Activated naive CD4-positive, alpha-beta T cell treated with anti-CD3 and anti-CD28 coated beads, Interleukin-2, amount 50 U/mL, for 24 hours (primary cell): ENCODE measurements around the gene PCDH10.
A peak's percentile ranks its signal among the peaks of the same experiment; 100 is the strongest.

Source experiments
- H3K27ac Mint-ChIP-seq: one replicate; pipeline ENCODE4 v1.8.0; 2021; ENCODE audit warnings: mild to moderate bottlenecking, mixed read lengths
- H3K27me3 Mint-ChIP-seq: one replicate; pipeline ENCODE4 v1.8.0; 2021; ENCODE audit warnings: mixed read lengths
- H3K36me3 Mint-ChIP-seq: one replicate; pipeline ENCODE4 v1.8.0; 2021; ENCODE audit warnings: mixed read lengths
- H3K4me1 Mint-ChIP-seq: one replicate; pipeline ENCODE4 v1.8.0; 2021; ENCODE audit warnings: mixed read lengths
- H3K4me3 Mint-ChIP-seq: one replicate; pipeline ENCODE4 v1.8.0; 2021; ENCODE audit warnings: mild to moderate bottlenecking, mixed read lengths
- H3K9me3 Mint-ChIP-seq: one replicate; pipeline ENCODE4 v1.8.0; 2021; ENCODE audit warnings: mixed read lengths

Gene PCDH10

GRCh38 chr4:133148690-133149363, at the start of gene PCDH10:
TSS of gene PCDH10 (plus strand) at chr4:133149294. CDS start at chr4:133150141, 847 bp downstream.
- Mint-ChIP-seq H3K9me3 (no peaks in the 10 kb centered on the region), H3K4me1 (peaks cover 20% of the 10 kb centered on the region), H3K4me3 (peak within 1 kb of the TSS; percentile 74), H3K27me3 (peaks cover 56% of the 10 kb centered on the region), H3K27ac (no peak within 1 kb of the TSS), H3K36me3 (peaks cover 5% of the 10 kb centered on the region)

- Mint-ChIP-seq H3K4me1 (no peaks in the 10 kb centered on the region), H3K27ac (no peak overlapping the region), H3K9me3 (no peaks in the 10 kb centered on the region), H3K36me3 (no peaks in the 10 kb centered on the region), H3K27me3 (no peaks in the 10 kb centered on the region), H3K4me3 (no peak overlapping the region)
These were observed 47.1 kb upstream of the PCDH10 start for GRCh38 chr4:133102043-133102442.

GRCh38 chr4:133102612-133103409, 46.3 kb upstream of the PCDH10 start:
- Mint-ChIP-seq H3K4me3 (no peak overlapping the region), H3K27me3 (no peaks in the 10 kb centered on the region), H3K4me1 (no peaks in the 10 kb centered on the region), H3K9me3 (no peaks in the 10 kb centered on the region), H3K36me3 (no peaks in the 10 kb centered on the region), H3K27ac (no peak overlapping the region)

GRCh38 chr4:133112641-133113040, 36.5 kb upstream of the PCDH10 start:
- H3K4me3 Mint-ChIP-seq, result no peak overlapping the region
- no peaks in the 10 kb centered on the region for H3K4me1 Mint-ChIP-seq
- H3K36me3 Mint-ChIP-seq, result no peaks in the 10 kb centered on the region
- no peak overlapping the region for H3K27ac Mint-ChIP-seq
- no peaks in the 10 kb centered on the region for H3K9me3 Mint-ChIP-seq
- no peaks in the 10 kb centered on the region for H3K27me3 Mint-ChIP-seq

- H3K27me3 Mint-ChIP-seq, result no peaks in the 10 kb centered on the region
- peaks cover 11% of the 10 kb centered on the region for H3K9me3 Mint-ChIP-seq
- H3K36me3 Mint-ChIP-seq, result no peaks in the 10 kb centered on the region
- H3K4me3 Mint-ChIP-seq, result no peak overlapping the region
- H3K27ac Mint-ChIP-seq, result no peak overlapping the region
- no peaks in the 10 kb centered on the region for H3K4me1 Mint-ChIP-seq
These were observed 24.3 kb upstream of the PCDH10 start for GRCh38 chr4:133124746-133125145.

- Mint-ChIP-seq H3K36me3 (no peaks in the 10 kb centered on the region), H3K4me3 (no peak overlapping the region), H3K9me3 (peaks cover 11% of the 10 kb centered on the region), H3K4me1 (no peaks in the 10 kb centered on the region), H3K27ac (no peak overlapping the region), H3K27me3 (no peaks in the 10 kb centered on the region)
These were observed 21.6 kb upstream of the PCDH10 start for GRCh38 chr4:133127500-133127899.

GRCh38 chr4:133129237-133129636, 19.9 kb upstream of the PCDH10 start:
- Mint-ChIP-seq H3K4me1 (no peaks in the 10 kb centered on the region), H3K27ac (no peak overlapping the region), H3K4me3 (no peak overlapping the region), H3K27me3 (no peaks in the 10 kb centered on the region), H3K9me3 (peaks cover 4% of the 10 kb centered on the region), H3K36me3 (no peaks in the 10 kb centered on the region)

GRCh38 chr4:133130171-133130570, 18.9 kb upstream of the PCDH10 start:
- no peak overlapping the region for H3K27ac Mint-ChIP-seq
- H3K4me1 Mint-ChIP-seq, result no peaks in the 10 kb centered on the region
- H3K27me3 Mint-ChIP-seq, result no peaks in the 10 kb centered on the region
- H3K36me3 Mint-ChIP-seq, result no peaks in the 10 kb centered on the region
- no peak overlapping the region for H3K4me3 Mint-ChIP-seq
- no peaks in the 10 kb centered on the region for H3K9me3 Mint-ChIP-seq

- Mint-ChIP-seq H3K27ac (no peak overlapping the region), H3K4me3 (no peak overlapping the region), H3K4me1 (no peaks in the 10 kb centered on the region), H3K9me3 (no peaks in the 10 kb centered on the region), H3K27me3 (no peaks in the 10 kb centered on the region), H3K36me3 (no peaks in the 10 kb centered on the region)
These were observed 17.1 kb upstream of the PCDH10 start for GRCh38 chr4:133131829-133132460.

GRCh38 chr4:133136833-133137232, 12.3 kb upstream of the PCDH10 start:
- no peak overlapping the region for H3K27ac Mint-ChIP-seq
- H3K27me3 Mint-ChIP-seq, result no peaks in the 10 kb centered on the region
- H3K36me3 Mint-ChIP-seq, result no peaks in the 10 kb centered on the region
- H3K9me3 Mint-ChIP-seq, result no peaks in the 10 kb centered on the region
- H3K4me1 Mint-ChIP-seq, result no peaks in the 10 kb centered on the region
- no peak overlapping the region for H3K4me3 Mint-ChIP-seq

- no peak overlapping the region for H3K4me3 Mint-ChIP-seq
These were observed 11.5 kb upstream of the PCDH10 start for GRCh38 chr4:133137571-133137970.

GRCh38 chr4:133143775-133144430, 5.2 kb upstream of the PCDH10 start:
- peaks cover 9% of the 10 kb centered on the region for H3K4me1 Mint-ChIP-seq
- no peak overlapping the region for H3K4me3 Mint-ChIP-seq
- peaks cover 2% of the 10 kb centered on the region for H3K36me3 Mint-ChIP-seq
- H3K9me3 Mint-ChIP-seq, result no peaks in the 10 kb centered on the region
- peaks cover 27% of the 10 kb centered on the region for H3K27me3 Mint-ChIP-seq
- no peak overlapping the region for H3K27ac Mint-ChIP-seq

More at GRCh38 chr4:133137571-133137970, 11.5 kb upstream of the PCDH10 start:
- H3K27me3 Mint-ChIP-seq, result no peaks in the 10 kb centered on the region
- H3K9me3 Mint-ChIP-seq, result no peaks in the 10 kb centered on the region
- no peaks in the 10 kb centered on the region for H3K4me1 Mint-ChIP-seq
- H3K36me3 Mint-ChIP-seq, result no peaks in the 10 kb centered on the region
- H3K27ac Mint-ChIP-seq, result no peak overlapping the region

GRCh38 chr4:133145241-133145640, 3.9 kb upstream of the PCDH10 start:
- H3K4me3 Mint-ChIP-seq, result no peak overlapping the region
- H3K9me3 Mint-ChIP-seq, result no peaks in the 10 kb centered on the region
- peaks cover 20% of the 10 kb centered on the region for H3K4me1 Mint-ChIP-seq
- H3K27me3 Mint-ChIP-seq, result peaks cover 39% of the 10 kb centered on the region
- peaks cover 5% of the 10 kb centered on the region for H3K36me3 Mint-ChIP-seq
- no peak overlapping the region for H3K27ac Mint-ChIP-seq

GRCh38 chr4:133145758-133146573, 3.1 kb upstream of the PCDH10 start:
- Mint-ChIP-seq H3K4me3 (no peak overlapping the region), H3K4me1 (peaks cover 20% of the 10 kb centered on the region), H3K27ac (no peak overlapping the region), H3K27me3 (peaks cover 44% of the 10 kb centered on the region), H3K9me3 (no peaks in the 10 kb centered on the region), H3K36me3 (peaks cover 5% of the 10 kb centered on the region)
